HG03025 (cell line): ENCODE results near the gene SPO11.

ENCODE experiments used
- ATAC-seq: cut with Tn5 transposase; IDR thresholded peaks from one replicate; pipeline ENCODE4 v1.9.1; 2021; ENCODE audit warnings: mild to moderate bottlenecking, moderate library complexity; ENCODE audit not compliant: unreplicated experiment, low FRiP score

Gene SPO11

GRCh38 chr20:57309544-57310115 is 20.0 kb upstream of the SPO11 start:
- no peak for ATAC-seq

DNA sequence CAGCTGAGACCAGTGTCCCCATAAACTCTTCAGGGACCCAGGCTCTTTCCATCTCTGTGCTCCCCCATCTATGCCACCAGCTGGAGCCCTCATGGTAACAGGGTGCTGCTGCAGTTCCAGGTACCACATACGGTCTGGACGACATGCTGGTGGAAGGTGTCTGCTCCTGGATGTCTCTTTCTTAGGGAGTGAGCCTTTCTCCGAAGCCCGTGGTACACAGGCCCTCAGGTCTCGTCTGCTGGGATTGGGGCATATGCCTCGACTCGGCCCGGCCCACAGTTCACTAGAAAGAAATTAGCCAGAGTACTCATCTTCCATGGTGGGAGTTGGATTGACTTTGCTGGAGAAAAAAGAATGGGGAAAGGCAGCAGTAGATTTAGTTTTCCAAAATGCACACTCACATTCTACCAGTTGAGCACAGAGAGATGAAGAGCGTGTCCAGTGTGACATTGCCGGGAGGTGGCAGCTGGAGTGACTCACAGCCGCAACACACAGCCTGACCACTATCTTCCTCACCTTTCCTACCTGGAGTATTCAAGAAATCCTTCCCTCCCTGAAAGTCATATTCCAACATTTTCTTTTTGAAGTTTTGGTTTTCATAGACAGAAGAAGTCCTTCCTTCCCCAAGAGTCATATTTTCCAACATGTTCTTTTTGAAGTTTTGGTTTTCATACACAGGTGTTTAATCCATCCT is 18.6 kb upstream of the SPO11 start:
- ATAC-seq: no peak

DNA sequence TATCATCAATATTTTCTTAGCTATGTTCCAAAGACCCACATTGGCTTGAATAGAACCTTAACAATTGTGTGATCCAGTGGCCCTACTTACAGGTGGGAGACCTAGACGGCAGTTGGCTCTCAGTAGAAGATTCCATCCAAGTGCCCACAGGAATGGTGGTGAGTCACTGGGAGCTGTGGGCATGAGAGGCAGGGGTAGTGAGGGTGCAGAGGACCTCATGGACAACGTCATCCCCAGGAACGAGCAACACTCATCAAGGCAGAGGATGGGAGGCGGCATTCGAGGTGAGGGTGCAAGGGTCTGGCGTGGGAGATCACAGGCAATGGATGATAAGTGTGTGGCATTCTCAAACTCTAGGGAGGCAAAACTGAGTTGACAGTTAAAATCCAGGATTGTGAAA is 17.5 kb upstream of the SPO11 start:
- ATAC-seq: no peak

DNA sequence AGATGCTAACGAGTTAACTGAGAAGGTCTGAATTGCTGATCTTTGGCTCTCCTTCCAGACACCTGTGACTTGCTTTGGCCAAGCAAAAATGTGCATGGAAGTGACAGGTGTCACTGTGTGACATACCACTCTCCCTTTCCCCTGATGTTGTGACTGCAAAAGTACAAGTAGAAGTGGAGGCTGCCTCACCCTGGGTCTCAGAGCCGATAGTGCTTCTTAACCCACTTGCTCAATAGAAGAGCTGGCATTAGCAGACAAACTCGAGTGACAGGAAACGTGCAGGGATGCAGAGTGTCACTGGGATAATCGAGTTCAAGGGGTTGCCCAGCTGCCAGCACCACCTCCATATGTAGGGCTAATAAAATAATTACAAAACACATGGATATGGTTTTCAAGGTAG is 16.4 kb upstream of the SPO11 start:
- ATAC-seq: no peak

DNA sequence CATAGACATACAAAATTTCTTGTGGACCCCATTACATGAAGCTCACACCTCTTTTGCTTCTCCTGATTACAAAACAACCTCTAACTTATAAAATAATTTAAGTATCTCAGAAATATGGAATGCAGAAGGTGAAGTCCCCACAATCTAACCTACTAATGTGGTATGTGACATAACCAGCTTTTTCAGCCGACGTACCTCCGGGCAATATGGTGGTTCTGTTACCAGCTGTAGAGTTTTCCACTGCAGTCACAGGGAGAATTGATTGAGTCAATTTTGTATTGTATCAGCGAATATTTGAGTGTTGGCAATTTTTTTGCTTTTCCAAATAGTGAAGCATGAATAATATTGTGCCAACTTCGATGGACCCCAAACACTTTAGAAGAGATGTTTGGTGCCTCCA is 15.7 kb upstream of the SPO11 start:
- no peak for ATAC-seq

- no peak for ATAC-seq
Measured at GRCh38 chr20:57315083-57315975, 14.3 kb upstream of the SPO11 start.

DNA sequence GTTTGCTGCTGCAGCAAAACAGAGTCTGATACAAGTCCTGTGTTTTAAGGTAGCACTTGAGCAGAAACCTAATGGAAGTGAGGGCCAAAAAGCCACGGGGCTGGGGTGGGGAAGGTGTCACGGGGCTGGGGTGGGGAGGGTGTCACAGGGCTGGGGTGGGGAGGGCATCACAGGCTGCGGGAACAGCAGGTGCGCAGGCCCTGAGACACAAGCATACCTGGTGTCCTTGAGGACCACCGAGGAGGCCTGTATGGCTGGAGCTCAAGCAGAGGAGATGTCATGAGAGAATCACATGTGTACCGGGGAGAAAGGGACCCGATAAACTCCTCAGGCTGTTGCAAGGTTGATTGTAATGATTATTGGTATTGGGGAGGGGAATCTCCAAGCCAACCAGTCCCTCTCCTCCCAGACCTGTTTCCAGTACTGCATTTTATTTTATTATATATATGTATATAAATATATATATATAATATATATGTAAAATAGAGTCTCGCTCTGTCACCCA is 13.6 kb upstream of the SPO11 start:
- no peak for ATAC-seq

- no peak for ATAC-seq
Measured at GRCh38 chr20:57316795-57317201, 12.8 kb upstream of the SPO11 start.

DNA sequence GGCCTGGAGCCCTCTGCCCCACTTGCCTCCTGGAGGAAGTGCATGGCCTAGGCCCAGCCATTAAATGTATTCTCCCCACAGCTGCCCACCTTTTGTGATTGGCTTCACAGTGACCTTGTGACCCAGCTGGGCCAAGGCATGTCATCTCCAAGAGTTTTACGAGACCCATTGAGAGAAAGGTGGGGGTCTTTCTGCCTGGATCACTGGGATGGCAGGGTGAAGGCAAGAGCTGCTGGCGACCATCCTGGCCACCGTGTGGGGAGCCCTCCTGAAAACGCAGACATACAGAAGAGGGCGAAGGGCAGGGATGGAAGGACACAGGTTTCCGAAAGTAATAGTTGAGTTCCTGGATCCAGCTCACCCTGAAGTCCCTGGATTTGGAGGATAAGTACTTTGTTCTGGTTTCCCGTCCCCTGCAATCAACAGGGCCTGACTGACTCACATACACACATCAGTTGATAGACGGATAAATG is 12.3 kb upstream of the SPO11 start:
- no peak for ATAC-seq

DNA sequence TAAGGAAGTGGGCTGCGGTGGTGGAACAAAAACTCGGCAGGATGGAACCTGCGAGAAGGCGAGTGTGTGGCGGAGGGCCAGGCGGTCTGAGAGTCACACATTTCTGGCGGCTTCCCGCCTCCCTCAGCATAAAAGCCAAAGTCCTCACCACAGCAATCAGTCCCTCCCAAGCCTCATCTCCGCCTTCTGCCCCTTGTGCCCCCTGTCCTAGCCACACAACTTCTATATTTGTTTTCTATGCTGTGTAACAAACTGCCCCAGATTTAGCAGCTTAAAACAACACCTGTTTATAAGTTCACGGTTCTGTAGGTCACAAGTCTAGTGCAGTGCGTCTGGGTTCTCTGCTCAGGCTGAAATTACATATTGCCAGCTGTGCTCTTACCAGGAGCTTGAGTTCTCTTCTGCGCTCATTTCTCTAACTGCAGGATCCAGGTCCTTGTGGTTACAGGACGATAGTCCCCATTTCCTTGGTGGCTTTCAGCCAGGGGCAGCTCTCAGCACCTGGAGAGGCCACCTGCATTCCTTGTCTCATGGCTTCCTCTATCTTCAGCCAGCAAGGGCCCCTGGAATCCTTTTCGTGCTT is 11.7 kb upstream of the SPO11 start:
- ATAC-seq: no peak

DNA sequence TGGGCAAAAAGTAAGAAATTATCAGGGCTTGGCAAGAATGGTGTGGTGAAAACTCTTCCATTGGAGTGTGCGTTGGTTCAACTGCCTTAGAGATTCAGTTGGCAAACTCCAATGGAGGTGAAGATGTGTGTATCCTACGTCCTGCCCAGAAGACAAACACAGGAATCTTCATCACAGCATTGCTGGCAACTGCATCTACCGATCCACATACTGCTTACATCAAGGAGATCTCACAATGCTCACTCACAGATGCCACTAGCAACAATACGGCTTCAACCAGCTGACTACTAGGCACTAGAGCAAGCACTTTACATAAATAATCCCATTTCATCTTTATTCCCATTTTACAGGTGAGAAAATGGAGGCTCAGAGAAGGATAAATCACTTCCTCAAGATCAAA is 10.0 kb upstream of the SPO11 start:
- no peak for ATAC-seq

- no peak for ATAC-seq
Measured at GRCh38 chr20:57320358-57320757, 9.2 kb upstream of the SPO11 start.

DNA sequence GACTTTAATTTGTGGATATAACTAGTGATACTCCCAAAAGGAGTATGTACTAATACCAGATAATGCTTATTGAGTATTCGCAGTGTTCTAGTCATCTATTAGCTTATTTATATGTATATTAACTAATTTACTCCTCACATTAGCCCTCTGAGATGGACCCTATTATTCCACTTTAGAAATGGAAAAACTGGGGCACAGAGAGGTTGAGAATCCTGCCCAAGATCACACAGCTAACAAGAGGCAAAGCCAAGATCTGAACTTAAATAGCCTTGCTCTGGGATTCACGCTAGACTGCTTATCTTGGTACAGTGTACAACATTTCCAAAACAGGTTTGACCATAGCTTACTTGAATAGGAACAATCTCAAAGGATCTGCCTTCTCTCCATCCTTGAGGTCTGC is 8.5 kb upstream of the SPO11 start:
- ATAC-seq: no peak

DNA sequence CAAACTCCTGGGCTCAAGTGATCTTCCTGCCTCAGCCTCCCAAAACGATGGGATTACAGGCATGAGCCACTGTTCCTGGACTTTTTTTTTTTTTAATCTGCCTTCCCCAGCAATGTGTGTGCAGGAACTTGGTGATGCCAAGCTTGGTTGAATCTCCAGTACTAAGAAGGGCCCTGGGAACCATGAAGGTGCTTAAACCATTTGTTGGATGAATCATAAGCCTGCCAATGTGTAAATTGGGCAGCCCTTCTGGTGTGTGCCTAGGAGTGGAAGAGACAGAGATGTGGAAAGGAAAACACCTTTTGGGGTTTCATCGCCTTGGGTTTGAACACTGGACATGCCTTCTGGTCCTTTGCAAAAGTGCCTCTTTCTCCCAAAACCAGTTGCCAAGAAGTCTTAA is 7.1 kb upstream of the SPO11 start:
- no peak for ATAC-seq

DNA sequence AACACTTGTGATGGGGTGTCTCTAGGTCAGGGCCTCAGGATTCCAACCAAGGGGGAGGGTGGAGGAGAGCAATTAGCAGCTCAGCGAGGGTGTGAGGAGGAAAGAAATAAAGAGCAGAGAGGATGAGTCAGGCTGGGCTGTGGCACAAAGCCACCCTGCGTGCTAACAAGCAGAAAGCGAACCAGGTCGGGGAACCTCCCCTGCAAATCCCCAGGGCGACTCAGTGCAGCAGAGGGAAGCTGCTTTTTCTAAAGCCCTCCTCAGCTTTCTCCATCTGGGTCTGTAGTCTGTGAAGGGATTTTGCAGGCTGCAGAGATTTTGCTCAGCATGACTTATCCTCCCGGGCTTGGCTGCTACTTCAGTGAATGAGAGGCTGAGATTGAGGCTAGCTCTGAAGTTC is 6.6 kb upstream of the SPO11 start:
- no peak for ATAC-seq

DNA sequence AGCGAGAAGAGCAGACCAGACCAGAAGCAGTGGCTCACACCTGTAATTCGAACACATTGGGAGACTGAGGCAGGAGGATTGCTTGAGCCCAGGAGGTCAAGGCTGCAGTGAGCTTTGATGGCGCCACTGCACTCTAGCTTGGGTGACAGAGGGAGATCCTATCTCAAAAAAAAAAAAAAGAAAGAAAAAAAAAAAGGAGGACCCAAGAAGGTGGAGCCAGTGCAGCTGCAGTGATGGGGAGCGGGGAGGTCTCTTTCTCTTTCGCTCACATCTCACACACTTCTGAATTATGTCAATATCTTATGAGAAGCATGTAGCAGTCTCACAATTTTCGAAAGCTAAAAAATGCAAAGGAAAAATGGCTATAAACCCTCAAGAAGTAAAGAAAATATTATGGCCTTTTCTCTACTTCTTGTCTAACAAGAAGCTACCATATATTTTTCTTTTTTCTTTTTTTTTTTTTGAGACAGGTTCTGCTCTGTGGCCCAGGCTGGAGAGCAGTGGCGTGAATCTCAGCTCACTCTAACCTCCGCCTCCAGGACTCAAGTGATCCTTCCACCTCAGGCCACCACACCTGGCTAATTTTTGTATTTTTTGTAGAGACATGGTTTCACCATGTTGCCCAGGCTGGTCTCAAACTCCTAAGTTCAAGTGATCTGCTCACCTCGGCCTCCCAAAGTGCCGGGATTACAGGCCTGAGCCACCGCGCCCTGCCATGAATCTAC is 3.8 kb upstream of the SPO11 start:
- no peak for ATAC-seq

GRCh38 chr20:57326667-57327455 is 2.7 kb upstream of the SPO11 start:
- ATAC-seq: no peak

GRCh38 chr20:57327820-57328219 is 1.8 kb upstream of the SPO11 start:
- ATAC-seq: no peak

DNA sequence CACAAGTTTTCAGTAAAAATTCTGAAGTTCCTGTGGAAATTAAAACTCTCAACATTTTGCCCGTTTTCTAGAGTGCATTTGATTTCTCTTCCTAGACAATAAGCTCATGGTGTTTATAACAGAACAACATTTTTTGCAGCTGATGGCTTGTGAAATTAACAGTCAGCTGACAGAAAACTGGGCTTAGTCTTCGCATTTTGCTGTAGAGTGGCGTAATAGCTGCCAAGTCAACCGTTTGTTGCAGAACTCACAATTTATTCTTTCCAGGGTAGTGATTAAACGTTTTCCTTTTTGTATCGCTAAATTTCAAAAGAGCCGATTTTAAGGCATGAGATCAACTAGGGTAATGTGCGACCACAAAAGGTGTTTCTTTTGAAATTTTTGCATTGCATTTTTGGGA is 1.4 kb downstream of the SPO11 start:
- ATAC-seq: no peak
